ENCODE measurements around the gene TGFB2. TPM values are rescaled to one million over a fixed set of nuclear protein-coding genes. Genes with fewer than 3 reads are reported as not detected.
"Not testable (repeated sequence)": the region's sequence is repeated elsewhere in the genome, so short reads cannot be mapped to it uniquely, and the experiment has no call there.

The TGFB2 gene
- total RNA-seq, result 40.1 TPM

GRCh38 chr1:218344814-218345672, at the start of gene TGFB2:
TGFB2 (plus strand) TSS chr1:218345336; CDS start chr1:218346702, 1,366 bp downstream.
- DNase-seq, result peak; percentile 93

- DNase-seq, result no peak
Observed at GRCh38 chr1:218296162-218296561, 49.0 kb upstream of the TGFB2 start.

- DNase-seq, result no peak
Observed at GRCh38 chr1:218297461-218297860, 47.7 kb upstream of the TGFB2 start.

GRCh38 chr1:218297867-218298266, 47.3 kb upstream of the TGFB2 start:
- no peak for DNase-seq

GRCh38 chr1:218298398-218298797, 46.7 kb upstream of the TGFB2 start:
- DNase-seq, result no peak

GRCh38 chr1:218299416-218299815, 45.7 kb upstream of the TGFB2 start:
- DNase-seq, result peak; percentile 61

- no peak for DNase-seq
Observed at GRCh38 chr1:218301217-218301616, 43.9 kb upstream of the TGFB2 start.

- no peak for DNase-seq
Observed at GRCh38 chr1:218302155-218302554, 43.0 kb upstream of the TGFB2 start.

GRCh38 chr1:218303176-218303879, 41.8 kb upstream of the TGFB2 start:
- no peak for DNase-seq

- peak; percentile 81 for DNase-seq
Observed at GRCh38 chr1:218304281-218305039, 40.7 kb upstream of the TGFB2 start.

GRCh38 chr1:218305472-218306064, 39.6 kb upstream of the TGFB2 start:
- no peak for DNase-seq

GRCh38 chr1:218312509-218312908, 32.6 kb upstream of the TGFB2 start:
- no peak for DNase-seq

GRCh38 chr1:218314316-218314715, 30.8 kb upstream of the TGFB2 start:
- DNase-seq, result no peak

- no peak for DNase-seq
Observed at GRCh38 chr1:218315638-218316037, 29.5 kb upstream of the TGFB2 start.

- no peak for DNase-seq
Observed at GRCh38 chr1:218317061-218317460, 28.1 kb upstream of the TGFB2 start.

GRCh38 chr1:218320182-218320581, 25.0 kb upstream of the TGFB2 start:
- not testable (repeated sequence) for DNase-seq

- DNase-seq, result no peak
Observed at GRCh38 chr1:218322762-218323161, 22.4 kb upstream of the TGFB2 start.

- DNase-seq, result no peak
Observed at GRCh38 chr1:218323568-218324225, 21.4 kb upstream of the TGFB2 start.

GRCh38 chr1:218324226-218324580, 20.9 kb upstream of the TGFB2 start:
- no peak for DNase-seq

- DNase-seq, result no peak
Observed at GRCh38 chr1:218328769-218329168, 16.4 kb upstream of the TGFB2 start.

GRCh38 chr1:218330043-218330623, 15.0 kb upstream of the TGFB2 start:
- peak; percentile 77 for DNase-seq

GRCh38 chr1:218332416-218332815, 12.7 kb upstream of the TGFB2 start:
- DNase-seq, result no peak
